WTC11 (cell line): ENCODE measurements around the gene RSRC1. TPM values are rescaled to one million over a fixed set of nuclear protein-coding genes. Genes with fewer than 3 reads are reported as not detected.

Source experiments
- ATAC-seq: fragments of 200-7000 bp; cut with Tn5 transposase; 2 replicates; pipeline ENCODE4 v1.10.0; 2021; ENCODE audit warnings: mild to moderate bottlenecking, moderate library complexity
- CTCF ChIA-PET: fragments of 300-600 bp; sonication (Branson Sonifier 250); formaldehyde crosslinking; loops from one replicate; lab custom pipeline; 2021; ENCODE audit warnings: antibody characterized with exemption; lab: Charles Lee
- POLR2A ChIA-PET: fragments of 350-600 bp; sonication (Branson Sonifier 250); formaldehyde crosslinking; loops from one replicate; lab custom pipeline; 2021; ENCODE audit warnings: antibody characterized with exemption; lab: Charles Lee
- DNase-seq: peaks from one replicate; pipeline ENCODE4 v3.0.0; 2021; ENCODE audit warnings: low spot score
- H3K27ac Mint-ChIP-seq: 2 replicates; pipeline ENCODE4 v1.8.0; 2021; ENCODE audit warnings: mixed read lengths
- H3K27me3 Mint-ChIP-seq: 2 replicates; pipeline ENCODE4 v1.8.0; 2021; ENCODE audit warnings: low read depth, mild to moderate bottlenecking, moderate library complexity, mixed read lengths
- H3K36me3 Mint-ChIP-seq: 2 replicates; pipeline ENCODE4 v1.8.0; 2021; ENCODE audit warnings: mixed read lengths
- H3K4me1 Mint-ChIP-seq: 2 replicates; pipeline ENCODE4 v1.8.0; 2022; ENCODE audit warnings: mixed read lengths
- H3K4me3 Mint-ChIP-seq: 2 replicates; pipeline ENCODE4 v1.8.0; 2021; ENCODE audit warnings: mild to moderate bottlenecking, moderate library complexity, mixed read lengths
- H3K9me3 Mint-ChIP-seq: 2 replicates; pipeline ENCODE4 v1.8.0; 2021; ENCODE audit warnings: mixed read lengths
- CBFB ChIP-seq: sonication (generic); formaldehyde crosslinking; IDR thresholded peaks from 2 replicates; pipeline ENCODE4 v1.8.1; 2022; ENCODE audit warnings: mild to moderate bottlenecking, low read depth, missing genetic modification reagents
- CTCF ChIP-seq: fragments of 200-600 bp; IDR thresholded peaks from 2 replicates; pipeline ENCODE4 v1.8.0; 2022; ENCODE audit warnings: antibody characterized with exemption
- E2F4 ChIP-seq: sonication (generic); formaldehyde crosslinking; IDR thresholded peaks from 2 replicates; pipeline ENCODE4 v1.8.1; 2022; ENCODE audit warnings: low read depth, mild to moderate bottlenecking, moderate library complexity, missing genetic modification reagents, borderline replicate concordance
- FOXK1 ChIP-seq: sonication (generic); formaldehyde crosslinking; IDR thresholded peaks from 2 replicates; pipeline ENCODE4 v1.8.0; 2022; ENCODE audit warnings: mild to moderate bottlenecking, moderate library complexity, missing genetic modification reagents
- FOXP1 ChIP-seq: sonication (generic); formaldehyde crosslinking; IDR thresholded peaks from 2 replicates; pipeline ENCODE4 v1.8.0; 2022; ENCODE audit warnings: missing genetic modification reagents, mild to moderate bottlenecking, moderate library complexity, borderline replicate concordance
- HMGXB4 ChIP-seq: sonication (generic); formaldehyde crosslinking; IDR thresholded peaks from 2 replicates; pipeline ENCODE4 v1.8.1; 2023; ENCODE audit warnings: mild to moderate bottlenecking, moderate library complexity, missing genetic modification reagents
- MXD4 ChIP-seq: fragments of 250-450 bp; sonication (Bioruptor Pico); IDR thresholded peaks from 2 replicates; pipeline ENCODE4 v1.8.0; 2021; ENCODE audit warnings: mild to moderate bottlenecking, moderate library complexity, borderline replicate concordance
- NFE2L1 ChIP-seq: sonication (generic); formaldehyde crosslinking; IDR thresholded peaks from 2 replicates; pipeline ENCODE4 v1.8.1; 2023; ENCODE audit warnings: missing genetic modification reagents
- PRDM15 ChIP-seq: sonication (generic); formaldehyde crosslinking; IDR thresholded peaks from 2 replicates; pipeline ENCODE4 v1.8.0; 2022; ENCODE audit warnings: missing genetic modification reagents
- ZNF121 ChIP-seq: sonication (generic); formaldehyde crosslinking; IDR thresholded peaks from 2 replicates; pipeline ENCODE4 v1.8.0; 2023; ENCODE audit warnings: missing genetic modification reagents
- ZNF138 ChIP-seq: sonication (generic); formaldehyde crosslinking; conservative IDR thresholded peaks from 2 replicates; pipeline ENCODE4 v1.8.1; 2022; ENCODE audit warnings: mild to moderate bottlenecking, moderate library complexity, missing genetic modification reagents
- ZNF671 ChIP-seq: fragments of 250-450 bp; sonication (Bioruptor Pico); IDR thresholded peaks from 2 replicates; pipeline ENCODE4 v1.8.0; 2021; ENCODE audit warnings: mild to moderate bottlenecking
- total RNA-seq: library from RNA; stranded (reverse); gene quantifications from 3 replicates; pipeline ENCODE4 v1.2.3, GENCODE V29; 2021
- TF ChIP-seq, protein P1 (sequence below): fragments of 250-450 bp; sonication (Bioruptor Pico); IDR thresholded peaks from 2 replicates; pipeline ENCODE4 v1.9.0; 2021; ENCODE audit warnings: mild to moderate bottlenecking
- TF ChIP-seq, protein P2 (sequence below): fragments of 250-450 bp; sonication (Bioruptor Pico); IDR thresholded peaks from 2 replicates; pipeline ENCODE4 v2.1.2; 2022; ENCODE audit warnings: mild to moderate bottlenecking, moderate library complexity
- TF ChIP-seq, protein P3 (sequence below): sonication (generic); formaldehyde crosslinking; IDR thresholded peaks from 2 replicates; pipeline ENCODE4 v1.8.0; 2022; ENCODE audit warnings: mild to moderate bottlenecking, missing genetic modification reagents
- TF ChIP-seq, protein P4 (sequence below): sonication (generic); formaldehyde crosslinking; IDR thresholded peaks from 2 replicates; pipeline ENCODE4 v1.8.0; 2022; ENCODE audit warnings: mild to moderate bottlenecking, missing genetic modification reagents
- TF ChIP-seq, protein P5 (sequence below): fragments of 250-450 bp; sonication (Bioruptor Pico); IDR thresholded peaks from 2 replicates; pipeline ENCODE4 v1.8.0; 2021; ENCODE audit warnings: mild to moderate bottlenecking

The RSRC1 gene
- total RNA-seq, 1 experiment from 2014 or later = 21.3 TPM

- ATAC-seq (no peak), DNase-seq (no peak)
- no peak overlapping the region for H3K4me3 Mint-ChIP-seq
- POLR2A ChIA-PET = no interaction called here
- CTCF ChIA-PET = no interaction called here
- H3K27me3 Mint-ChIP-seq = no peaks in the 10 kb centered on the region
- H3K4me1 Mint-ChIP-seq = no peaks in the 10 kb centered on the region
- TF ChIP-seq MXD4 (CRISPR knock-in tag) = no peak
- TF ChIP-seq E2F4 (CRISPR knock-in tag) = no peak
- no peak for TF ChIP-seq ZNF138 (CRISPR knock-in tag)
- TF ChIP-seq CTCF = no peak
- TF ChIP-seq, protein P1, sequence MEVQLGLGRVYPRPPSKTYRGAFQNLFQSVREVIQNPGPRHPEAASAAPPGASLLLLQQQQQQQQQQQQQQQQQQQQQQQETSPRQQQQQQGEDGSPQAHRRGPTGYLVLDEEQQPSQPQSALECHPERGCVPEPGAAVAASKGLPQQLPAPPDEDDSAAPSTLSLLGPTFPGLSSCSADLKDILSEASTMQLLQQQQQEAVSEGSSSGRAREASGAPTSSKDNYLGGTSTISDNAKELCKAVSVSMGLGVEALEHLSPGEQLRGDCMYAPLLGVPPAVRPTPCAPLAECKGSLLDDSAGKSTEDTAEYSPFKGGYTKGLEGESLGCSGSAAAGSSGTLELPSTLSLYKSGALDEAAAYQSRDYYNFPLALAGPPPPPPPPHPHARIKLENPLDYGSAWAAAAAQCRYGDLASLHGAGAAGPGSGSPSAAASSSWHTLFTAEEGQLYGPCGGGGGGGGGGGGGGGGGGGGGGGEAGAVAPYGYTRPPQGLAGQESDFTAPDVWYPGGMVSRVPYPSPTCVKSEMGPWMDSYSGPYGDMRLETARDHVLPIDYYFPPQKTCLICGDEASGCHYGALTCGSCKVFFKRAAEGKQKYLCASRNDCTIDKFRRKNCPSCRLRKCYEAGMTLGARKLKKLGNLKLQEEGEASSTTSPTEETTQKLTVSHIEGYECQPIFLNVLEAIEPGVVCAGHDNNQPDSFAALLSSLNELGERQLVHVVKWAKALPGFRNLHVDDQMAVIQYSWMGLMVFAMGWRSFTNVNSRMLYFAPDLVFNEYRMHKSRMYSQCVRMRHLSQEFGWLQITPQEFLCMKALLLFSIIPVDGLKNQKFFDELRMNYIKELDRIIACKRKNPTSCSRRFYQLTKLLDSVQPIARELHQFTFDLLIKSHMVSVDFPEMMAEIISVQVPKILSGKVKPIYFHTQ = no peak
- H3K9me3 Mint-ChIP-seq = no peaks in the 10 kb centered on the region
- H3K27ac Mint-ChIP-seq = no peak overlapping the region
- peaks cover 3% of the 10 kb centered on the region; the same call in 1 of the 2 replicates for H3K36me3 Mint-ChIP-seq
Observed at GRCh38 chr3:158148218-158148617, 38.3 kb downstream of the RSRC1 start.

- no peak overlapping the region for H3K4me3 Mint-ChIP-seq
- peaks cover 4% of the 10 kb centered on the region; the same call in 1 of the 2 replicates for H3K36me3 Mint-ChIP-seq
- H3K27me3 Mint-ChIP-seq = no peaks in the 10 kb centered on the region
- peaks cover 5% of the 10 kb centered on the region for H3K9me3 Mint-ChIP-seq
- ChIA-PET CTCF (no interaction called here), POLR2A (no interaction called here)
- no peaks in the 10 kb centered on the region for H3K4me1 Mint-ChIP-seq
- no peak overlapping the region for H3K27ac Mint-ChIP-seq
- ATAC-seq (no peak), DNase-seq (no peak)
- TF ChIP-seq CTCF = no peak
- TF ChIP-seq, protein P2, sequence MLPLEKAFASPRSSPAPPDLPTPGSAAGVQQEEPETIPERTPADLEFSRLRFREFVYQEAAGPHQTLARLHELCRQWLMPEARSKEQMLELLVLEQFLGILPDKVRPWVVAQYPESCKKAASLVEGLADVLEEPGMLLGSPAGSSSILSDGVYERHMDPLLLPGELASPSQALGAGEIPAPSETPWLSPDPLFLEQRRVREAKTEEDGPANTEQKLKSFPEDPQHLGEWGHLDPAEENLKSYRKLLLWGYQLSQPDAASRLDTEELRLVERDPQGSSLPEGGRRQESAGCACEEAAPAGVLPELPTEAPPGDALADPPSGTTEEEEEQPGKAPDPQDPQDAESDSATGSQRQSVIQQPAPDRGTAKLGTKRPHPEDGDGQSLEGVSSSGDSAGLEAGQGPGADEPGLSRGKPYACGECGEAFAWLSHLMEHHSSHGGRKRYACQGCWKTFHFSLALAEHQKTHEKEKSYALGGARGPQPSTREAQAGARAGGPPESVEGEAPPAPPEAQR = no peak
- no peak for TF ChIP-seq NFE2L1
- TF ChIP-seq FOXP1 (CRISPR knock-in tag) = no peak
- TF ChIP-seq, protein P3, sequence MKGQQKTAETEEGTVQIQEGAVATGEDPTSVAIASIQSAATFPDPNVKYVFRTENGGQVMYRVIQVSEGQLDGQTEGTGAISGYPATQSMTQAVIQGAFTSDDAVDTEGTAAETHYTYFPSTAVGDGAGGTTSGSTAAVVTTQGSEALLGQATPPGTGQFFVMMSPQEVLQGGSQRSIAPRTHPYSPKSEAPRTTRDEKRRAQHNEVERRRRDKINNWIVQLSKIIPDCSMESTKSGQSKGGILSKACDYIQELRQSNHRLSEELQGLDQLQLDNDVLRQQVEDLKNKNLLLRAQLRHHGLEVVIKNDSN (CRISPR knock-in tag) = no peak
- no peak for TF ChIP-seq CBFB (CRISPR knock-in tag)
- no peak for TF ChIP-seq FOXK1
- TF ChIP-seq, protein P4, sequence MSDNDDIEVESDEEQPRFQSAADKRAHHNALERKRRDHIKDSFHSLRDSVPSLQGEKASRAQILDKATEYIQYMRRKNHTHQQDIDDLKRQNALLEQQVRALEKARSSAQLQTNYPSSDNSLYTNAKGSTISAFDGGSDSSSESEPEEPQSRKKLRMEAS (CRISPR knock-in tag) = no peak
- no peak for TF ChIP-seq ZNF671
- TF ChIP-seq, protein P5, sequence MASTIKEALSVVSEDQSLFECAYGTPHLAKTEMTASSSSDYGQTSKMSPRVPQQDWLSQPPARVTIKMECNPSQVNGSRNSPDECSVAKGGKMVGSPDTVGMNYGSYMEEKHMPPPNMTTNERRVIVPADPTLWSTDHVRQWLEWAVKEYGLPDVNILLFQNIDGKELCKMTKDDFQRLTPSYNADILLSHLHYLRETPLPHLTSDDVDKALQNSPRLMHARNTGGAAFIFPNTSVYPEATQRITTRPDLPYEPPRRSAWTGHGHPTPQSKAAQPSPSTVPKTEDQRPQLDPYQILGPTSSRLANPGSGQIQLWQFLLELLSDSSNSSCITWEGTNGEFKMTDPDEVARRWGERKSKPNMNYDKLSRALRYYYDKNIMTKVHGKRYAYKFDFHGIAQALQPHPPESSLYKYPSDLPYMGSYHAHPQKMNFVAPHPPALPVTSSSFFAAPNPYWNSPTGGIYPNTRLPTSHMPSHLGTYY (CRISPR knock-in tag) = no peak
- no peak for TF ChIP-seq PRDM15 (CRISPR knock-in tag)
- no peak for TF ChIP-seq HMGXB4
- TF ChIP-seq ZNF121 = no peak
Observed at GRCh38 chr3:158152186-158152585, 42.3 kb downstream of the RSRC1 start.
